HG03354 (cell line): ENCODE data around the gene TARS2.

ENCODE experiments used
- ATAC-seq: cut with Tn5 transposase; IDR thresholded peaks from one replicate; pipeline ENCODE4 v1.9.1; 2021; ENCODE audit warnings: mild to moderate bottlenecking; ENCODE audit not compliant: unreplicated experiment, poor library complexity, severe bottlenecking

The TARS2 gene

GRCh38 chr1:150505431-150505830, 18.2 kb downstream of the TARS2 start:
- no peak for ATAC-seq

GRCh38 chr1:150507912-150508864, 21.0 kb downstream of the TARS2 start, which contains the start of gene ECM1:
Gene ECM1, plus strand, starts transcription at chr1:150508109. Its CDS starts 101 bp downstream, at chr1:150508210.
- no peak for ATAC-seq

- ATAC-seq: no peak
Observed at GRCh38 chr1:150508982-150509381, 21.8 kb downstream of the TARS2 start.

- no peak for ATAC-seq
Observed at GRCh38 chr1:150511551-150511950, 24.3 kb downstream of the TARS2 start.

GRCh38 chr1:150511985-150512660, 24.9 kb downstream of the TARS2 start:
- no peak for ATAC-seq

GRCh38 chr1:150512846-150513245, 25.6 kb downstream of the TARS2 start:
- ATAC-seq: no peak

GRCh38 chr1:150513351-150513791, 26.2 kb downstream of the TARS2 start:
- no peak for ATAC-seq

GRCh38 chr1:150514260-150514659, 27.0 kb downstream of the TARS2 start:
- ATAC-seq: no peak

- no peak for ATAC-seq
Observed at GRCh38 chr1:150514913-150515327, 27.7 kb downstream of the TARS2 start.

- ATAC-seq: peak; percentile 95
Observed at GRCh38 chr1:150515328-150516049, 28.3 kb downstream of the TARS2 start, which contains the start of gene FALEC. Gene FALEC, plus strand, starts transcription at chr1:150515752.

- ATAC-seq: peak; percentile 5
Observed at GRCh38 chr1:150516050-150516591, 28.9 kb downstream of the TARS2 start.

GRCh38 chr1:150516616-150517015, 29.4 kb downstream of the TARS2 start:
- ATAC-seq: no peak

GRCh38 chr1:150521196-150521968, 34.2 kb downstream of the TARS2 start:
- ATAC-seq: no peak

- no peak for ATAC-seq
Observed at GRCh38 chr1:150525348-150525747, 38.1 kb downstream of the TARS2 start.

GRCh38 chr1:150528196-150528595, 41.0 kb downstream of the TARS2 start:
- ATAC-seq: no peak

GRCh38 chr1:150529017-150529416, 41.8 kb downstream of the TARS2 start:
- no peak for ATAC-seq

- ATAC-seq: no peak
Observed at GRCh38 chr1:150530491-150531159, 43.4 kb downstream of the TARS2 start.

- no peak for ATAC-seq
Observed at GRCh38 chr1:150532860-150533259, 45.6 kb downstream of the TARS2 start.
